HepG2 (cell line): ENCODE results near the gene FXYD1. TPM values are rescaled to one million over a fixed set of nuclear protein-coding genes. Genes with fewer than 3 reads are reported as not detected.

Source experiments
- BHLHE40 ChIP-seq: IDR thresholded peaks from 2 replicates; pipeline ENCODE4 v1.6.1; 2011; ENCODE audit warnings: low read length, improper control_type of control experiment
- CEBPB ChIP-seq: IDR thresholded peaks from 2 replicates; pipeline ENCODE4 v1.6.1; 2011; ENCODE audit warnings: low read depth, low read length, improper control_type of control experiment, borderline replicate concordance
- DR1 ChIP-seq: sonication (generic); formaldehyde crosslinking; IDR thresholded peaks from 2 replicates; pipeline ENCODE4 v1.8.0; 2021; ENCODE audit warnings: mild to moderate bottlenecking, missing genetic modification reagents, inconsistent platforms
- DRAP1 ChIP-seq: IDR thresholded peaks from 2 replicates; pipeline ENCODE4 v1.6.1; 2016; ENCODE audit warnings: missing genetic modification reagents, missing compliant biosample characterization
- HINFP ChIP-seq: sonication (generic); formaldehyde crosslinking; IDR thresholded peaks from 2 replicates; pipeline ENCODE4 v1.4.0; 2020; ENCODE audit warnings: low read depth, mild to moderate bottlenecking, missing genetic modification reagents
- MAX ChIP-seq: IDR thresholded peaks from 2 replicates; pipeline ENCODE4 v1.6.1; 2012; ENCODE audit warnings: inconsistent platforms
- NFIC ChIP-seq: IDR thresholded peaks from 2 replicates; pipeline ENCODE4 v1.6.1; 2012; ENCODE audit warnings: mild to moderate bottlenecking, low read length, inconsistent platforms
- PHB2 ChIP-seq: fragments of 450-650 bp; IDR thresholded peaks from 2 replicates; pipeline ENCODE4 v1.6.1; 2018; ENCODE audit not compliant: partially characterized antibody
- RFXAP ChIP-seq: sonication (generic); formaldehyde crosslinking; IDR thresholded peaks from 2 replicates; pipeline ENCODE4 v1.4.0; 2020; ENCODE audit warnings: missing genetic modification reagents, borderline replicate concordance
- SMC3 ChIP-seq: IDR thresholded peaks from 2 replicates; pipeline ENCODE4 v1.6.1; 2011; ENCODE audit warnings: low read length, improper control_type of control experiment
- STAG1 ChIP-seq: sonication (generic); formaldehyde crosslinking; IDR thresholded peaks from 2 replicates; pipeline ENCODE4 v1.4.0; 2020; ENCODE audit warnings: missing genetic modification reagents
- ZBTB7B ChIP-seq: sonication (generic); formaldehyde crosslinking; IDR thresholded peaks from 2 replicates; pipeline ENCODE4 v1.4.0; 2020; ENCODE audit warnings: missing genetic modification reagents
- ZEB1 ChIP-seq: IDR thresholded peaks from 2 replicates; pipeline ENCODE4 v1.6.1; 2012; ENCODE audit warnings: mild to moderate bottlenecking, low read depth, inconsistent platforms; ENCODE audit not compliant: insufficient replicate concordance
- ZNF124 ChIP-seq: sonication (generic); formaldehyde crosslinking; IDR thresholded peaks from 2 replicates; pipeline ENCODE4 v1.4.0; 2020; ENCODE audit warnings: missing genetic modification reagents
- ZNF138 ChIP-seq: sonication (generic); formaldehyde crosslinking; IDR thresholded peaks from 2 replicates; pipeline ENCODE4 v1.5.0; 2020; ENCODE audit warnings: mild to moderate bottlenecking, low read depth, missing genetic modification reagents
- ZNF317 ChIP-seq: sonication (generic); formaldehyde crosslinking; IDR thresholded peaks from 2 replicates; pipeline ENCODE4 v1.5.0; 2020; ENCODE audit warnings: mild to moderate bottlenecking, missing genetic modification reagents
- ZNF687 ChIP-seq: sonication (generic); formaldehyde crosslinking; IDR thresholded peaks from 2 replicates; pipeline ENCODE4 v1.5.1; 2020; ENCODE audit warnings: mild to moderate bottlenecking, missing genetic modification reagents, moderate library complexity
- ZNF709 ChIP-seq: sonication (generic); formaldehyde crosslinking; IDR thresholded peaks from 2 replicates; pipeline ENCODE4 v1.5.0; 2020; ENCODE audit warnings: mild to moderate bottlenecking, missing genetic modification reagents
- polyA plus RNA-seq, 8 experiments: library from polyadenylated mRNA; depleted of rRNA in 3 of 8; stranded (reverse) in 7 of 8; unstranded in 1 of 8; fragments of >200 nt; fragmentation: Illumina TruSeq in 4 of 8; extraction: Trizol in 4 of 8; gene quantifications; 2 replicates each; pipeline versions ENCODE4 v1.2.1 to v1.2.3, GENCODE V29; 2011 to 2016; ENCODE audit warnings: low read depth in 4 of 8, missing spikeins in 1 of 8, mixed read lengths in 1 of 8; ENCODE audit not compliant: insufficient read depth in 1 of 8
- total RNA-seq, 5 experiments: library from RNA; depleted of rRNA; stranded (reverse); fragments of >200 nt; fragmentation: Illumina TruSeq; extraction: Trizol; gene quantifications; 2 replicates each; pipeline ENCODE4 v1.2.3, GENCODE V29; 2016; ENCODE audit warnings: low read depth in 1 of 5
- TF ChIP-seq, protein P1 (sequence below): sonication (generic); formaldehyde crosslinking; conservative IDR thresholded peaks from 2 replicates; pipeline ENCODE4 v1.4.0; 2020; ENCODE audit warnings: missing genetic modification reagents

Gene FXYD1
- total and polyA plus RNA-seq, 2 of the 13 experiments (the other 11 are each of a cell fraction or from before 2014, with no cell fraction given): 31.2 TPM; not detected in 1

DNA sequence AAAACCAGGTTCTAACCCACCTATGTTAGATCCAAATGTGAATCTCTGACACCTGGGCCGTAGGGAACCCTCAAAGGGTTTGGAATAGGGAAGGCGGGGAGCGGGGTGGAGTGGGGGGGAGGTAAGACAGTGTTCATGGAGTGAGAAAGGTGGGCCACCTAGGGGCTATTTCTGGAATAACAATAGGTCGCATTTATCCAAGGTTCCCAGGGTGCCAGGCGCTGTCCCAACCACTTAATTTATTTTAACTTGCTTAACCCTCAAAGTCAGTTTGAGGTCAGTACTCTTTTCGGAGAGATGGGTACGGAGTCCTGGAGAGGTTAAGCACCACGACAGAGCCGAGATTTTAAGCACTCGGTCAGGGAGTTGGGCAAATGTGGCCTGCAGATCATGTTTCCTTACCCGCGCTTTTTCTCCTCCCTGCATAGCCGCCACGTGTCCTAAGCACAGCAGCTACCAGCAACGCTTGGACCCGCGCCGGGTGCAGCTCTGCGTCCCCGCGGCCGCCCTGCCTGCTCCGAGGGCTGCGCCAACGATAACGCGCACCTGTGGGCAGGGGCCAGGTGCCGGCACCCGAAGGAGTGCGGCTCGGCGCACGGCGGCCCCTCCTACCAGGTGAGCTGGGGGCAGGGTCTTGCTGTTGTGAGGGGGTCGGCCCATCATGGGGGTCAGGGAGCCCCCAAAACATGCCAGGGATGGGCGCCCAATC lies 48.0 kb upstream of the FXYD1 start (continued):
- TF ChIP-seq HINFP (CRISPR knock-in tag) (no peak), ZNF317 (no peak), PHB2 (no peak), BHLHE40 (no peak), DR1 (CRISPR knock-in tag) (no peak), STAG1 (CRISPR knock-in tag) (peak; percentile 58), NFIC (no peak), ZEB1 (no peak), DRAP1 (no peak), ZNF687 (CRISPR knock-in tag) (peak; percentile 56), CEBPB (no peak), ZBTB7B (CRISPR knock-in tag) (no peak), SMC3 (peak; percentile 51), ZNF709 (CRISPR knock-in tag) (no peak), ZNF138 (CRISPR knock-in tag) (no peak), RFXAP (CRISPR knock-in tag) (no peak), ZNF124 (CRISPR knock-in tag) (no peak), MAX (0 out of 2 replicates have a peak, but pooled peaks have one; percentile 23)
- TF ChIP-seq, protein P1, sequence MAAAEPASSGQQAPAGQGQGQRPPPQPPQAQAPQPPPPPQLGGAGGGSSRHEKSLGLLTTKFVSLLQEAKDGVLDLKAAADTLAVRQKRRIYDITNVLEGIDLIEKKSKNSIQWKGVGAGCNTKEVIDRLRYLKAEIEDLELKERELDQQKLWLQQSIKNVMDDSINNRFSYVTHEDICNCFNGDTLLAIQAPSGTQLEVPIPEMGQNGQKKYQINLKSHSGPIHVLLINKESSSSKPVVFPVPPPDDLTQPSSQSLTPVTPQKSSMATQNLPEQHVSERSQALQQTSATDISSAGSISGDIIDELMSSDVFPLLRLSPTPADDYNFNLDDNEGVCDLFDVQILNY (CRISPR knock-in tag): no peak
